ENCODE measurements around the gene EHD1. TPM values are rescaled to one million over a fixed set of nuclear protein-coding genes. Genes with fewer than 3 reads are reported as not detected.

Gene EHD1
- total RNA-seq, 4 donors from 2014 or later, result 67.9 to 202 (median 116) TPM

DNA sequence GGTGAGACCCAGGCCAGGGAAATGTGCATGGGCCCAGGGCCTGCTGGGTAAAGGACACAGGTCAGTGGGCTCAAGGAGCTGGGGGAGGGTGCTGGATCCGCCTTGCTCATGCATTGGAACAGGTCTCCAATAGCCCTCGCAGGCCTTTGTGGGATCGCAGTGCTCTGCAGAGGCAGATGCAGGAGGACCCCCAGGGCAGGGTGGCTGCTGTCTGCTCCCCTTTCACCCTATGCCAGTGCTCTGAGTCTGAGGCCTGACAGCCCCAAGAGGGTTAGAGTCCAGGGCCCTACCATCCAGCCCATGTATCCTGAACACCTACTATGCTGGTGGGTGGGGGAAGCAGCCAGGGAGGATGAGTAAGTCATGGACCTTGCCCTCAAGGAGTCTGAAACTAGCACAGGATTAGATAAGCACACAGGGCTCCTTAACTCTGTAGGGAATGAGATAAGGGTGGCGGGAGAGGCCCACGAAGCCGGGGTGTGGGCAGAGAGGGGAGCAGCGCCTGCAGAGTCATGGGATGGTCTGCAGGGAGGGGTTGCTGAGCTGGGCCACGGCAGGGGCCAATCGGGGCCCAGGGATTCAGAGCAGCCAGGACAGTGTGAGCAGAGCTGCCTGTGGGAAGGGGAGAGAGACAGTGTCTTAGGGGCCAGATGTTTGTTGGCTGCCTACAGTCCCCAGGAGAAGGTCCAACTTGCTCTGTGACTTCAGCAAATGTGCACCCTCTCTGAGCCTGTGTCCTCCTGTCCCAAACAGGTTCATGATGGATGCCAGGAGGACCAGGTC, 10.5 kb upstream of the EHD1 start:
- intact Hi-C loops (cut with DNase I; ENCODE audit: low total_unique reads) (no loop called here), in situ Hi-C loops (cut with MboI; ENCODE audit: low pct_ligation_motif_present in 1 of 4, low pct_unique_long_range_greater_than_20kb in 1 of 4, low sequenced_read_pairs in 3 of 4) (no loop called here)
- H3K27ac ChIP-seq, result peak overlapping the region; percentile 88 to 96 (median 94)
- H3K36me3 ChIP-seq, result peaks cover 0 to 3% (median 0%) of the 10 kb centered on the region in 4 donors
- H3K9me3 ChIP-seq, result no peaks in the 10 kb centered on the region
- H3K4me1 ChIP-seq, result peaks cover 12 to 41% (median 16%) of the 10 kb centered on the region in 4 donors
- DNase-seq, result peak; percentile 85
- peak overlapping the region in 2 of 4 donors; percentile 54 to 66 for H3K4me3 ChIP-seq
- TF ChIP-seq EP300 (IDR thresholded peaks at IDR 0.05; ENCODE audit: low read depth), result no peak
- peak; percentile 22 to 93 (median 76) for TF ChIP-seq POLR2AphosphoS5 (IDR thresholded peaks at IDR 0.05)
- peak; percentile 77 for TF ChIP-seq POLR2A (IDR thresholded peaks at IDR 0.05)
- 53% methylated on average over 9 of the region's 9 CpGs; no CpG with 5 or more reads in 1 of the 2 donors for WGBS, 2 donors (ENCODE audit: low coverage in 1 of 2)
- H3K27me3 ChIP-seq, result no peaks in the 10 kb centered on the region

- DNase-seq, result no peak
- no peaks in the 10 kb centered on the region for H3K9me3 ChIP-seq
- H3K27me3 ChIP-seq, result no peaks in the 10 kb centered on the region
- H3K4me3 ChIP-seq, result peak overlapping the region in 1 of 4 donors; percentile 29
- 52% methylated on average over 8 of the region's 8 CpGs; no CpG with 5 or more reads in 1 of the 2 donors for WGBS, 2 donors (ENCODE audit: low coverage in 1 of 2)
- intact Hi-C loops (cut with DNase I; ENCODE audit: low total_unique reads) (no loop called here), in situ Hi-C loops (cut with MboI; ENCODE audit: low pct_ligation_motif_present in 1 of 4, low pct_unique_long_range_greater_than_20kb in 1 of 4, low sequenced_read_pairs in 3 of 4) (no loop called here)
- H3K36me3 ChIP-seq, result peaks cover 0 to 3% (median 0%) of the 10 kb centered on the region in 4 donors
- H3K27ac ChIP-seq, result peak overlapping the region; percentile 88 to 96 (median 94)
- peaks cover 9 to 37% (median 13%) of the 10 kb centered on the region in 4 donors for H3K4me1 ChIP-seq
- TF ChIP-seq POLR2AphosphoS5 (IDR thresholded peaks at IDR 0.05) (no peak), POLR2A (IDR thresholded peaks at IDR 0.05) (no peak), EP300 (IDR thresholded peaks at IDR 0.05; ENCODE audit: low read depth) (no peak)
- TF ChIP-seq, protein P1, sequence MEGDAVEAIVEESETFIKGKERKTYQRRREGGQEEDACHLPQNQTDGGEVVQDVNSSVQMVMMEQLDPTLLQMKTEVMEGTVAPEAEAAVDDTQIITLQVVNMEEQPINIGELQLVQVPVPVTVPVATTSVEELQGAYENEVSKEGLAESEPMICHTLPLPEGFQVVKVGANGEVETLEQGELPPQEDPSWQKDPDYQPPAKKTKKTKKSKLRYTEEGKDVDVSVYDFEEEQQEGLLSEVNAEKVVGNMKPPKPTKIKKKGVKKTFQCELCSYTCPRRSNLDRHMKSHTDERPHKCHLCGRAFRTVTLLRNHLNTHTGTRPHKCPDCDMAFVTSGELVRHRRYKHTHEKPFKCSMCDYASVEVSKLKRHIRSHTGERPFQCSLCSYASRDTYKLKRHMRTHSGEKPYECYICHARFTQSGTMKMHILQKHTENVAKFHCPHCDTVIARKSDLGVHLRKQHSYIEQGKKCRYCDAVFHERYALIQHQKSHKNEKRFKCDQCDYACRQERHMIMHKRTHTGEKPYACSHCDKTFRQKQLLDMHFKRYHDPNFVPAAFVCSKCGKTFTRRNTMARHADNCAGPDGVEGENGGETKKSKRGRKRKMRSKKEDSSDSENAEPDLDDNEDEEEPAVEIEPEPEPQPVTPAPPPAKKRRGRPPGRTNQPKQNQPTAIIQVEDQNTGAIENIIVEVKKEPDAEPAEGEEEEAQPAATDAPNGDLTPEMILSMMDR (IDR thresholded peaks at IDR 0.05), result no peak
Measured at GRCh38 chr11:64888406-64888728, 9.9 kb upstream of the EHD1 start.

- Histone ChIP-seq H3K27ac (peak overlapping the region; percentile 88 to 96 (median 94)), H3K4me1 (peaks cover 9 to 37% (median 13%) of the 10 kb centered on the region in 4 donors), H3K9me3 (no peaks in the 10 kb centered on the region), H3K4me3 (peak overlapping the region in 1 of 4 donors; percentile 29), H3K36me3 (peaks cover 0 to 3% (median 0%) of the 10 kb centered on the region in 4 donors), H3K27me3 (no peaks in the 10 kb centered on the region)
- in situ Hi-C loops (cut with MboI; ENCODE audit: low pct_ligation_motif_present in 1 of 4, low pct_unique_long_range_greater_than_20kb in 1 of 4, low sequenced_read_pairs in 3 of 4), result no loop called here
- no peak for TF ChIP-seq EP300 (IDR thresholded peaks at IDR 0.05; ENCODE audit: low read depth)
- peak in 2 of 3 donors; percentile 74 to 92 for TF ChIP-seq POLR2AphosphoS5 (IDR thresholded peaks at IDR 0.05)
- TF ChIP-seq POLR2A (IDR thresholded peaks at IDR 0.05), result peak; percentile 86
- TF ChIP-seq, protein P1 (IDR thresholded peaks at IDR 0.05), result peak; percentile 98 to 99 (median 99)
- whole genome bisulfite sequencing, 2 donors (ENCODE audit: low coverage in 1 of 2), result 8% methylated on average over 34 of the region's 34 CpGs; no CpG with 5 or more reads in 1 of the 2 donors
- DNase-seq, result peak; percentile 92
- intact Hi-C loops (cut with DNase I; ENCODE audit: low total_unique reads), result no loop called here
Measured at GRCh38 chr11:64887757-64888405, 9.5 kb upstream of the EHD1 start.

- WGBS, 2 donors (ENCODE audit: low coverage in 1 of 2), result 43 to 80% methylated on average over 1 to 8 of the region's 8 CpGs
- TF ChIP-seq POLR2A (IDR thresholded peaks at IDR 0.05) (no peak), EP300 (IDR thresholded peaks at IDR 0.05; ENCODE audit: low read depth) (no peak), POLR2AphosphoS5 (IDR thresholded peaks at IDR 0.05) (peak in 1 of 3 donors; percentile 11)
- TF ChIP-seq, protein P1 (IDR thresholded peaks at IDR 0.05), result no peak
- peaks cover 9 to 37% (median 13%) of the 10 kb centered on the region in 4 donors for H3K4me1 ChIP-seq
- DNase-seq, result no peak
- no peaks in the 10 kb centered on the region for H3K9me3 ChIP-seq
- in situ Hi-C loops (cut with MboI; ENCODE audit: low pct_ligation_motif_present in 1 of 4, low pct_unique_long_range_greater_than_20kb in 1 of 4, low sequenced_read_pairs in 3 of 4), result no loop called here
- peak overlapping the region; percentile 88 to 96 (median 94) for H3K27ac ChIP-seq
- H3K27me3 ChIP-seq, result no peaks in the 10 kb centered on the region
- peaks cover 0 to 3% (median 0%) of the 10 kb centered on the region in 4 donors for H3K36me3 ChIP-seq
- peak overlapping the region in 1 of 4 donors; percentile 29 for H3K4me3 ChIP-seq
- intact Hi-C loops (cut with DNase I; ENCODE audit: low total_unique reads), result no loop called here
Measured at GRCh38 chr11:64887234-64887756, 8.9 kb upstream of the EHD1 start.
